Measurements from ENCODE around the gene MED26.
A peak's percentile ranks its signal among the peaks of the same experiment; 100 is the strongest.

MED26 gene

DNA sequence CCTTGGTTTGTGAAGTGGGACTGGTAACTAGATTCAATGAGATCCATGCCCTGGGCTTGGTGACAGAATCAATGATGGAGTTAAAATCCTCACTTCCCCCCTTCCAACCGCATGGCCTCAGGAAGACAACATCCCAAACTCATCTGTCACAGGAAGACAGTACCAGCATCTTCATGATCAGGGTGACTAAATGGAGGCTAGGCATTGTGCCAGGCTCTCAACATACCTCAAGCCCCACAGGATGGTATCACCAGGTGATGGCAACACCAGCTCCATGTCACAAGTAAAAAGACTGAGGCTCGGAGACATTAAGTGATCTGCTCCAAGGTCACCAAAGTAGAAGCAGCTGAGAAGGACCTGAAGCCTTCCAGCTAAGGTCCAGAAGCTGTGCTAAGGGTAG, 14.2 kb downstream of the MED26 start:
- peak overlapping the region; percentile 55 to 86 (median 79) for H3K4me2 ChIP-seq
- H4K20me1 ChIP-seq = peaks cover 96 to 100% (median 100%) of the 10 kb centered on the region in 11 experiments
- peaks cover 0 to 16% (median 0%) of the 10 kb centered on the region in 11 experiments; a peak in 6 of 22 replicates for H3K36me3 ChIP-seq
- no peak overlapping the region for H3K4me3 ChIP-seq
- TF ChIP-seq Cebpa-rat (IDR thresholded peaks at IDR 0.05) = no peak
- peak overlapping the region in 1 of 11 experiments; percentile 28; a peak in 1 of 22 replicates for H3K9ac ChIP-seq
- no peaks in the 10 kb centered on the region for H3K27me3 ChIP-seq
- H3K9me3 ChIP-seq (replicated peaks in 1 of 11) = no peaks in the 10 kb centered on the region
- peaks cover 68 to 98% (median 93%) of the 10 kb centered on the region in 10 experiments for H3K4me1 ChIP-seq
- peak overlapping the region in 5 of 11 experiments; percentile 9 to 61 (median 25); a peak in 3 of 22 replicates for H3K27ac ChIP-seq

DNA sequence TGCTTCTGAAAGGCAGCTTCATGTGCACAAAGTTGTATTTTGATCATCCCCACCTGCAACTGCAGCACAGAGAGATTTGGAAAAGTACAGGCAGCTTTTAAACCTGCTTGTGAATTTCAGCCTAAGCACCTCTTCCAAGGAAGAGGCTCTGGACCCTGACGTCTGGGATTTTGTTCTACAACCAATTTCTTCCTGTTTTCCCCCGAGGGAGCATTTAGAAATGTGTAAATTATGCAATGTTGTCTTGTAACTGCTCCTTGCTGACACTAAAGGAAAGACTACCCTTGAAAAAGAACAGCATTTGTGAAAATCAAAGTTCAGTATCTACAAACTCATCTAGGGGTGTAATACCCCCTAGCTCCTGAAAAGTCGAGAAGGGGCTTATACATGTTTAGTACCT, 15.4 kb downstream of the MED26 start:
- Histone ChIP-seq H3K27me3 (no peaks in the 10 kb centered on the region), H3K27ac (peak overlapping the region in 8 of 11 experiments; percentile 16 to 61 (median 32); a peak in 10 of 22 replicates), H3K9me3 (replicated peaks in 1 of 11) (no peaks in the 10 kb centered on the region), H3K4me1 (peaks cover 56 to 99% (median 93%) of the 10 kb centered on the region in 10 experiments), H3K4me2 (peak overlapping the region; percentile 55 to 86 (median 79)), H3K36me3 (peaks cover 0 to 12% (median 3%) of the 10 kb centered on the region in 11 experiments; a peak in 7 of 22 replicates), H4K20me1 (peaks cover 96 to 100% (median 100%) of the 10 kb centered on the region in 11 experiments), H3K4me3 (peak overlapping the region in 3 of 10 experiments; percentile 2 to 8 (median 6); a peak in 5 of 20 replicates), H3K9ac (peak overlapping the region in 9 of 11 experiments; percentile 0 to 55 (median 28); a peak in 10 of 22 replicates)
- TF ChIP-seq Cebpa-rat (IDR thresholded peaks at IDR 0.05) = peak in 2 of 11 experiments; percentile 19 to 20; a peak in 1 of 22 replicates

DNA sequence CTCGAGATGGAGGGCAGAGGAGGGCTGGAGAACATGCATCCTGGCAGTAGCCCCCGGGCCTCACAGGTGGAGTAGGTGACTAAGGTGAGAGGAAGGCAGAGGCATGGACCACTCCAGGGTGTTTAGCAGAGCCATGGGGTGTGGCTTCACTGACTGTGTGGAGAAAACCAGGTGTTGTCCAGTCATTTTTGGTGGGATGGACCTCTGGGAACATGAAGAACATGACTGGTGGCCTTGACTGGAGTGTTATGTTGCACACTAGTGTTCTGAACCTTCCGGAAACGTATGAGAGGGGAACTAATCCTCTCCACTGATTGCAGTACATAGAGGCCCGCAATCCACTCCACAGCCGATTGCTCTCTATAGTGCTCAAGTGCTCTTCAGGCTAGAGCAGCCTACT, 16.9 kb downstream of the MED26 start:
- H3K9ac ChIP-seq = no peak overlapping the region
- no peak overlapping the region for H3K27ac ChIP-seq
- H3K27me3 ChIP-seq = no peaks in the 10 kb centered on the region
- H3K36me3 ChIP-seq = peaks cover 0 to 13% (median 4%) of the 10 kb centered on the region in 11 experiments; a peak in 10 of 22 replicates
- peaks cover 96 to 100% (median 100%) of the 10 kb centered on the region in 11 experiments for H4K20me1 ChIP-seq
- H3K4me3 ChIP-seq = no peak overlapping the region
- no peak for TF ChIP-seq Cebpa-rat (IDR thresholded peaks at IDR 0.05)
- H3K4me1 ChIP-seq = peaks cover 54 to 99% (median 92%) of the 10 kb centered on the region in 10 experiments
- H3K9me3 ChIP-seq (replicated peaks in 1 of 11) = no peaks in the 10 kb centered on the region
- peak overlapping the region in 9 of 11 experiments; percentile 15 to 86 (median 79); a peak in 11 of 22 replicates for H3K4me2 ChIP-seq

DNA sequence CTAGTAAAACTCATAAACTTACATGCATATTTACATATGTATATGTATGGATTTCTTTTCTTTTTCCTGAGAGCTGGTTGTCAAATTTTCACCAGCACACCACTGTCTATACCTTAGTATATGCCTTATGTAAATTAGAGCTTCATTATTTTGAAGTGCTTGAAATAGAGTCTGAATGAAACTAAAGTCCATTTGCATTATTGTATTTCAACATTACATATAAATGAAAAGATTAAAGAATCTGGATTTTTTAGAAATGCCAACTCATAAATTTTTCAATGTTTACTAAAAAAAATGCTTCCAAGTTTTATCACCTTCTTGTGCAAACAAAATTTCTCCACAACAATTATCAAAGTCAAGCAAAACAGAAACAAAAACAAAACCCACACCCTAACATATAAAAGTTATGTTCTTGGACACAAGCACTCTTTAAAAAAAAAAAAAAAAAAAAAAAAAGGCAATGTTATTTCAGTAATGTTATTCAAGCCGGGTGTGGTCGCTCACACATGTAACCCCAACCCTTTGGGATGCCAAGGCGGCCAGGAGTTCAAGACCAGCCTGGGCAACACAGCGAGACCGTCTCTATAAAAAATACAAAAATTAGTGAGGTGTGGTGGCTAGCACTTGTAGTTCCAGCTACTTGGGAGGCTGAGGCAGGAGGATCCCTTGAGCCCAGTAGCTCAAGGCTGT, 18.3 kb downstream of the MED26 start:
- Histone ChIP-seq H3K4me1 (peaks cover 42 to 99% (median 92%) of the 10 kb centered on the region in 10 experiments), H3K27me3 (no peaks in the 10 kb centered on the region), H3K27ac (no peak overlapping the region), H3K36me3 (peaks cover 0 to 23% (median 10%) of the 10 kb centered on the region in 11 experiments; a peak in 10 of 22 replicates), H3K4me3 (no peak overlapping the region), H3K4me2 (peak overlapping the region in 3 of 11 experiments; percentile 42 to 81 (median 68); a peak in 5 of 22 replicates), H3K9ac (no peak overlapping the region), H3K9me3 (replicated peaks in 1 of 11) (no peaks in the 10 kb centered on the region), H4K20me1 (peaks cover 96 to 100% (median 100%) of the 10 kb centered on the region in 11 experiments)
- TF ChIP-seq Cebpa-rat (IDR thresholded peaks at IDR 0.05) = no peak

DNA sequence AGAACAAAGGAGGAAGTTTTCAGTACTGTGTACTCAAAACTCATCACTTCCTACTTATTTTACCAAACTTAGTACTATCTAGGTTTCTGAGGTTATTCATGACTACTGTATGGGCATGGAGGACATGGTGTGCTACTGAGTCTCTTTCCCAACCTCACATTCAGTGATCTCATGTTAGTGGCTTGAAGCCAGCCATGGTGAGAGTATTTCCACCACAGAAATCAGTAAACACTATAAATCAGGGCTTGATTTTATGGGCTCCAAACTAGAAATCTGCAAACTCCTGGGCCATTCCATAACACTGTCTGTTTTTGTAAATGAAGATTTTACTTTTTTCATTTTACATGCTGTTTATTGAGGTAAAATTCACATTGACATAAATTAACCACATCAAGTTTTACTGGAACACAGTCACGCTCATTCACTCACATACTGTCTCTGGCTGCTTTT, 19.7 kb downstream of the MED26 start:
- H3K27ac ChIP-seq = peak overlapping the region in 5 of 11 experiments; percentile 10 to 56 (median 28); a peak in 8 of 22 replicates
- no peaks in the 10 kb centered on the region for H3K27me3 ChIP-seq
- no peaks in the 10 kb centered on the region for H3K9me3 ChIP-seq (replicated peaks in 1 of 11)
- no peak for TF ChIP-seq Cebpa-rat (IDR thresholded peaks at IDR 0.05)
- peaks cover 96 to 100% (median 100%) of the 10 kb centered on the region in 11 experiments for H4K20me1 ChIP-seq
- H3K4me3 ChIP-seq = no peak overlapping the region
- peaks cover 28 to 96% (median 89%) of the 10 kb centered on the region in 10 experiments for H3K4me1 ChIP-seq
- H3K36me3 ChIP-seq = peaks cover 0 to 23% (median 11%) of the 10 kb centered on the region in 11 experiments; a peak in 11 of 22 replicates
- peak overlapping the region in 7 of 11 experiments; percentile 36 to 80 (median 62); a peak in 13 of 22 replicates for H3K4me2 ChIP-seq
- H3K9ac ChIP-seq = no peak overlapping the region

DNA sequence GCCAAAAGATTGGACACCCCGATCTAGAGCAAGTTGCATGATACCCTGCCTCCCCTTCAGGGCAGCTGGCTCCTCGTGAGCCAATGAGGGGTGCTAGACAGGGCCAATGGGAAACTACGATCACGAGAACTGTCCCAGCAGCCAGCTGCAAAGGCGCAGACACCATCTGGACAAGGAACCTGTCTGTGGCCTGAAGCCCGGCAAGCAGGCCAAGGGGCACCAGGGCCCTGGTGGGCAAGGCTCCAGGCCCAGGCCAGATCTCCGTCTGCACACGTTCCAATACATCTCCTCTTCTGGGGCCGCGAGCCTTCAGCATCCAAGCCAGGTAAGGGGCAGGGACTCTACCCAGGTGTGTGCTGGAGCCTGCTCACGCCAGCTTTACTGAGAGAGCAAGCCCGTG, 20.2 kb downstream of the MED26 start:
- Histone ChIP-seq H3K4me3 (no peak overlapping the region), H3K4me2 (peak overlapping the region in 7 of 11 experiments; percentile 36 to 80 (median 62); a peak in 15 of 22 replicates), H3K27me3 (no peaks in the 10 kb centered on the region), H3K4me1 (peaks cover 23 to 96% (median 84%) of the 10 kb centered on the region in 10 experiments), H4K20me1 (peaks cover 96 to 100% (median 100%) of the 10 kb centered on the region in 11 experiments), H3K36me3 (peaks cover 0 to 23% (median 12%) of the 10 kb centered on the region in 11 experiments; a peak in 12 of 22 replicates), H3K9me3 (replicated peaks in 1 of 11) (no peaks in the 10 kb centered on the region), H3K27ac (peak overlapping the region in 6 of 11 experiments; percentile 2 to 56 (median 30); a peak in 9 of 22 replicates), H3K9ac (no peak overlapping the region)
- no peak for TF ChIP-seq Cebpa-rat (IDR thresholded peaks at IDR 0.05)

DNA sequence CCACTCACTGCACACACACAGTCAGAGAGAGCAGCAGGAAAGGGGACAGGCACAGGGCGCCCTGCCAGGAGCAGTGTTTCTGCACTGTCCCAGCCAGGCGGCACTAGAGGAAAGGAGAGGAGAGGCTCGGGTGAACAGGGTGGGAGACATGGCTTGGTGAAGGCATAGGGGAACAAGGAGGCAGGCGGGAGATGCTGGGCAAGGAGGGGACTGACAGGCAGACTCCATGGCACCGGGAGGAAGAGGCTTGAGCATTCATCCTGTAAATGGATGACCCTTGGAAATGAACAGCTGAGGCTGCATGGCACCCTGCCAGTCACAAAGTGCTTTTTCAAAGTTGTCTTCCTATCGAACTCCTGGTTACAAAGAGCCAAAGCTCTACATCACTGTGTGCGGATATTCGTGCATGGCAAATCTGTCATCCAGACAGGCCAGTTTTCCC, 22.4 kb downstream of the MED26 start:
- Histone ChIP-seq H3K4me3 (no peak overlapping the region), H3K36me3 (peaks cover 0 to 27% (median 13%) of the 10 kb centered on the region in 11 experiments; a peak in 12 of 22 replicates), H3K4me2 (peak overlapping the region in 9 of 11 experiments; percentile 5 to 68 (median 38); a peak in 11 of 22 replicates), H3K9me3 (replicated peaks in 1 of 11) (no peaks in the 10 kb centered on the region), H4K20me1 (peaks cover 96 to 100% (median 100%) of the 10 kb centered on the region in 11 experiments), H3K27me3 (no peaks in the 10 kb centered on the region), H3K27ac (peak overlapping the region in 1 of 11 experiments; percentile 17; a peak in 1 of 22 replicates), H3K4me1 (peaks cover 18 to 82% (median 66%) of the 10 kb centered on the region in 10 experiments), H3K9ac (peak overlapping the region in 2 of 11 experiments; percentile 9 to 11; a peak in 1 of 22 replicates)
- TF ChIP-seq Cebpa-rat (IDR thresholded peaks at IDR 0.05) = no peak

DNA sequence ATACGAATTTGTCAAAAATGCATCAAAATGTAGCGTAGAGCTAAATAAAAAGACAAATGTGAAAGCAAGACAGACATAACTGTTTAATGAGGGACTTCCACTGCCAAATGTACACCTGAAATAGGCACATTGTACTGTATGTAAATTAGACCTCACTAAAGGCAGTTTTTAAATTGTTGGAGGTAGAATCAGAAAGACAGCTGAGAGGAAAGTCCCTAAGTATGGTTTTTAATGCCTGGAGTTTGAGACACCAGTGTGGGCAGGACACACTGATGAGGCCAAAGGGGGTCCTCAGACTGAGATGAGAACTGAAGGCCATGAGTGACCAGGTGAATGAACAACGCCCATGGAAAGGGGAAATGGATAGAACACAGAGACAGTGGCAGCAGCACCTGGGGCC, 22.9 kb downstream of the MED26 start:
- H3K9ac ChIP-seq = peak overlapping the region in 1 of 11 experiments; percentile 9; a peak in 2 of 22 replicates

More for the DNA sequence above, 22.9 kb downstream of the MED26 start:
- H3K36me3 ChIP-seq = peaks cover 0 to 27% (median 13%) of the 10 kb centered on the region in 11 experiments; a peak in 12 of 22 replicates
- H3K27ac ChIP-seq = peak overlapping the region in 1 of 11 experiments; percentile 17; a peak in 2 of 22 replicates
- no peak overlapping the region for H3K4me3 ChIP-seq
- H3K4me2 ChIP-seq = peak overlapping the region in 9 of 11 experiments; percentile 24 to 68 (median 45); a peak in 14 of 22 replicates
- H3K27me3 ChIP-seq = no peaks in the 10 kb centered on the region
- peaks cover 96 to 100% (median 100%) of the 10 kb centered on the region in 11 experiments for H4K20me1 ChIP-seq
- H3K9me3 ChIP-seq (replicated peaks in 1 of 11) = no peaks in the 10 kb centered on the region
- peaks cover 22 to 84% (median 67%) of the 10 kb centered on the region in 10 experiments for H3K4me1 ChIP-seq
- TF ChIP-seq Cebpa-rat (IDR thresholded peaks at IDR 0.05) = no peak
